Prostate gland (tissue), 2 donors: Measurements from ENCODE around the gene NEIL1. TPM values are rescaled to one million over a fixed set of nuclear protein-coding genes. Genes with fewer than 3 reads are reported as not detected.
"Not testable (repeated sequence)": the region's sequence is repeated elsewhere in the genome, so short reads cannot be mapped to it uniquely, and the experiment has no call there.

Source experiments
- DNase-seq: peaks from one replicate; pipeline ENCODE4 v3.0.0-alpha.2; 2019; ENCODE audit warnings: low spot score
- H3K27ac ChIP-seq, 2 donors: fragments of 200-600 bp; sonication (generic); 2 replicates each; pipeline ENCODE4 v1.5.1; 2017 to 2019
- H3K27me3 ChIP-seq: fragments of 200-600 bp; sonication (generic); replicated peaks from 2 replicates; pipeline ENCODE4 v1.5.1; 2019; ENCODE audit not compliant: insufficient read depth
- H3K36me3 ChIP-seq, 2 donors: fragments of 200-600 bp; sonication (generic); 1 replicate in 1 of 2; 2 replicates in 1 of 2; pipeline versions ENCODE4 v1.5.1 to v1.8.1; 2017 to 2019
- H3K4me1 ChIP-seq: fragments of 200-600 bp; sonication (generic); replicated peaks from 2 replicates; pipeline ENCODE4 v1.5.1; 2019
- H3K4me3 ChIP-seq, 2 donors: fragments of 200-600 bp; sonication (generic); 2 replicates each; pipeline ENCODE4 v1.5.1; 2017 to 2019
- H3K9me3 ChIP-seq: fragments of 200-600 bp; sonication (generic); 2 replicates; pipeline ENCODE4 v1.5.1; 2017
- POLR2A ChIP-seq: fragments of 450-650 bp; IDR thresholded peaks from one replicate; pipeline ENCODE4 v1.6.1; 2016; ENCODE audit warnings: antibody characterized with exemption, mild to moderate bottlenecking
- POLR2AphosphoS5 ChIP-seq: sonication (generic); formaldehyde crosslinking; IDR thresholded peaks from one replicate; pipeline ENCODE4 v1.6.1; 2017; ENCODE audit warnings: antibody characterized with exemption
- WGBS: methylation state at CpG from one replicate; pipeline ENCODE4 v1.1.5; 2018; 5-methylcytosine and 5-hydroxymethylcytosine counted together
- intact Hi-C: fragments of 100-400 bp; cut with DNase I; formaldehyde crosslinking; loops from one replicate; pipeline ENCODE4 v1.14.2; 2022
- microRNA counts, 2 donors: library from miRNA; unstranded; fragments of <30 nt; microRNA quantifications; one replicate each; lab custom pipeline; 2016 to 2017
- microRNA-seq: library from miRNA; unstranded; fragments of <30 nt; microRNA quantifications from one replicate; pipeline ENCODE4, GENCODE V29; 2016
- total RNA-seq, 2 donors: library from RNA; depleted of rRNA; stranded (reverse); fragments of >200 nt; gene quantifications; one replicate each; pipeline ENCODE4 v1.1.0, GENCODE V29; 2016
- TF ChIP-seq, protein P1 (sequence below), 4 experiments: fragments of 200-600 bp in 2 of 4; fragments of 450-650 bp in 2 of 4; sonication (generic) in 2 of 4; IDR thresholded peaks; 1 replicate in 3 of 4; 2 replicates in 1 of 4; pipeline ENCODE4 v1.5.1; 2016 to 2019; ENCODE audit warnings: antibody characterized with exemption in 4 of 4, mild to moderate bottlenecking in 2 of 4, moderate library complexity in 2 of 4

Gene NEIL1
- total RNA-seq, 2 donors from 2014 or later, result 46.0 to 79.5 TPM

DNA sequence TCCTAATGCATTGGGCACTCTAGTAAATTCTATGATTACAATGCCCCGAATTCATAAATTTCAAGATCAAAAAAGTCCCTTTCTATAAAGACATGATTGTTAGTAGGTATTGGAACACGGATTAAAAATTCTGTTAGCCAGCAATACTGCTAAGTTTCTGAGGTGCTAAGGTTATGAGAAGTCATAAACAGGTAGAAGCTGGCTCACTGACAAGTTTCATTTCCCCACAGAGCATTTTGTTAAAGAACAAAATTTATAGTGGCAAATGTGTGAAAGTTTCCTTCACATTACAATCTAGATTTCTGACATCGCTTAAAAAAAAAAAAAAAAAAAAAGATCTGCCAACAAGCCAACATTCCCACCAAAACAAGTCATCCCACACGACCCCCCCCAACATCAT is 33.9 kb downstream of the NEIL1 start:
- WGBS, result 73% methylated on average over 4 of the region's 4 CpGs
- peaks cover 7 to 11% of the 10 kb centered on the region in 2 donors for H3K36me3 ChIP-seq

GRCh38 chr15:75383986-75384385 is 37.1 kb downstream of the NEIL1 start:
- H3K36me3 ChIP-seq, result peaks cover 7 to 17% of the 10 kb centered on the region in 2 donors
- H3K27me3 ChIP-seq, DNase-seq, H3K27ac ChIP-seq, H3K4me3 ChIP-seq, intact Hi-C loops, H3K4me1 ChIP-seq, H3K9me3 ChIP-seq: not testable (repeated sequence)
- 81% methylated on average over 5 of the region's 5 CpGs for WGBS

More for the DNA sequence above, 33.9 kb downstream of the NEIL1 start:
- Histone ChIP-seq H3K27me3 (no peaks in the 10 kb centered on the region), H3K4me1 (no peaks in the 10 kb centered on the region), H3K9me3 (no peaks in the 10 kb centered on the region), H3K27ac (no peak overlapping the region), H3K4me3 (no peak overlapping the region)
- TF ChIP-seq POLR2AphosphoS5, result no peak
- no peak for TF ChIP-seq POLR2A
- TF ChIP-seq, protein P1, sequence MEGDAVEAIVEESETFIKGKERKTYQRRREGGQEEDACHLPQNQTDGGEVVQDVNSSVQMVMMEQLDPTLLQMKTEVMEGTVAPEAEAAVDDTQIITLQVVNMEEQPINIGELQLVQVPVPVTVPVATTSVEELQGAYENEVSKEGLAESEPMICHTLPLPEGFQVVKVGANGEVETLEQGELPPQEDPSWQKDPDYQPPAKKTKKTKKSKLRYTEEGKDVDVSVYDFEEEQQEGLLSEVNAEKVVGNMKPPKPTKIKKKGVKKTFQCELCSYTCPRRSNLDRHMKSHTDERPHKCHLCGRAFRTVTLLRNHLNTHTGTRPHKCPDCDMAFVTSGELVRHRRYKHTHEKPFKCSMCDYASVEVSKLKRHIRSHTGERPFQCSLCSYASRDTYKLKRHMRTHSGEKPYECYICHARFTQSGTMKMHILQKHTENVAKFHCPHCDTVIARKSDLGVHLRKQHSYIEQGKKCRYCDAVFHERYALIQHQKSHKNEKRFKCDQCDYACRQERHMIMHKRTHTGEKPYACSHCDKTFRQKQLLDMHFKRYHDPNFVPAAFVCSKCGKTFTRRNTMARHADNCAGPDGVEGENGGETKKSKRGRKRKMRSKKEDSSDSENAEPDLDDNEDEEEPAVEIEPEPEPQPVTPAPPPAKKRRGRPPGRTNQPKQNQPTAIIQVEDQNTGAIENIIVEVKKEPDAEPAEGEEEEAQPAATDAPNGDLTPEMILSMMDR (IDR thresholded peaks at IDR 0.05), result no peak
- DNase-seq, result no peak
- intact Hi-C loops, result no loop called here

DNA sequence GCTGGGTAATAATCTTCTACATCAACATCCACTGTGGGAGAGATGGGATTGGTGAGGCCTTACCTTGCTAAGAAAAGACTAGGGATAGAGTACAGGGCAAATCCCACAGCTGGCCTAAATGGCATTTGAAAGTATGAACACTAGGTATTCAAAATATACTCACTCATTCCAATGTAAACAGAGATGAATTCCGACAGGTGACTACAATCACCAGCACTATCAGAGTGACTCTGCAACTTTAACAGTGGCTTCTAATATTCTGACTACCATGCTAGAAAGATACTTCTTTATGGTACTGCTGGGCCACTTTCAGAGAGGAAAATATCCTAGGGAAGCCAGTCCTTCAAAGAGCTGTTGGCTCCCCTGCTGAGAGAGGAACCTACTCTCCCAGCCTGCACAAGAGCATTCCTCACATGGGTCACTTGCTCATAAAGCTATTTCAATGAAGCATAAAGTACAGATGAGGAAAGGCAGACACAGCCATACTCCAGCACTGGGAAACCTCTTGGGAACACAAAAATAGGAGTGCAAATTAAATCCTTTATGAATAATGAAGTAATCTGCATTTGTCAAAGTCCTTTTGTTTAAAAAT is 43.0 kb downstream of the NEIL1 start:
- no peak for DNase-seq
- no peaks in the 10 kb centered on the region for H3K27me3 ChIP-seq
- H3K9me3 ChIP-seq, result no peaks in the 10 kb centered on the region
- H3K36me3 ChIP-seq, result peaks cover 0 to 14% of the 10 kb centered on the region in 2 donors
- TF ChIP-seq, protein P1 (IDR thresholded peaks at IDR 0.05), result no peak
- intact Hi-C loops, result no loop called here
- no peak overlapping the region for H3K4me3 ChIP-seq
- no peak overlapping the region for H3K27ac ChIP-seq
- no peaks in the 10 kb centered on the region for H3K4me1 ChIP-seq
- 62% methylated on average over 1 of the region's 1 CpG for WGBS

DNA sequence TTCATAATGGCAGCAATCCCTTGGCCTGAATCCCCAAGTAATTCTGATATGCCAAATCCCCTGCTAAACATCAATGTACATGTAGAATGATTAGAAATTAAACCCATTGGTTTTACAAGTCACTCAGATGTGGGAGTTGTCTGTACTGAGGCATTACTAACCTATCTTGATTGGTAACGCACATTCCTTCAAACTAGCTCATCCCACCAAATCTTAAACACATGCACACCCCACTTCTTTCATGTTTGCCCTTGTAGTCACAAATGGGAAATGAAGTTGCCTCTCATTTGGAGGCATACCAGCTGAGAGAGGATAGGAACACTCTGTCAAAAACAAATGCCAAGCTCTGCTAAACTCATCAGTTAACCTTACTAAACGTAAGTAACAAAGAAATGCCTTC is 50.7 kb downstream of the NEIL1 start:
- DNase-seq, result no peak
- Histone ChIP-seq H3K9me3 (no peaks in the 10 kb centered on the region), H3K4me1 (no peaks in the 10 kb centered on the region), H3K27me3 (no peaks in the 10 kb centered on the region), H3K27ac (no peak overlapping the region), H3K4me3 (no peak overlapping the region), H3K36me3 (no peaks in the 10 kb centered on the region)
- intact Hi-C loops, result no loop called here
- TF ChIP-seq POLR2AphosphoS5 (no peak), POLR2A (no peak)
- TF ChIP-seq, protein P1 (IDR thresholded peaks at IDR 0.05), result no peak
- 91% methylated on average over 2 of the region's 2 CpGs for WGBS

- TF ChIP-seq POLR2A, result no peak
- no peak for TF ChIP-seq POLR2AphosphoS5
- TF ChIP-seq, protein P1 (IDR thresholded peaks at IDR 0.05), result no peak
- intact Hi-C loops, result no loop called here
- no peak for DNase-seq
- H3K36me3 ChIP-seq, result peaks cover 0 to 7% of the 10 kb centered on the region in 2 donors
- H3K27me3 ChIP-seq, result no peaks in the 10 kb centered on the region
- 64% methylated on average over 2 of the region's 2 CpGs for WGBS
- H3K4me1 ChIP-seq, result no peaks in the 10 kb centered on the region
- no peaks in the 10 kb centered on the region for H3K9me3 ChIP-seq
- no peak overlapping the region for H3K4me3 ChIP-seq
- H3K27ac ChIP-seq, result no peak overlapping the region
Measured at GRCh38 chr15:75403892-75404291, 57.1 kb downstream of the NEIL1 start.

MicroRNAs within 50 kb of the gene (microRNA counts, 767-probe panel; counts per million panel counts)
- 1,352 to 2,290 counts per million in 2 donors for microRNA hsa-miR-631 (lab: Ali Mortazavi, UCI)

Small RNA genes lying within 50 kb of the gene (microRNA-seq; reads per million reads assigned to microRNA genes)
- not detected for gene MIR631

Other genes with a start within 250 kb of the NEIL1 start
- gene C15orf39, start 145.2 kb upstream of the NEIL1 start, total RNA-seq, result 10 to 100 TPM; 17.9 to 96.3 TPM
- gene GOLGA6C, start 88.7 kb upstream of the NEIL1 start, total RNA-seq, result 1 to 10 TPM in 1 of 2 donors, not detected in 1; 1.5 TPM
- not detected for gene GOLGA6D, start 64.2 kb upstream of the NEIL1 start, total RNA-seq
- 100 to 1,000 TPM; 100 to 116 TPM for gene COMMD4, start 11.0 kb upstream of the NEIL1 start, total RNA-seq
- gene MAN2C1, start 21.6 kb downstream of the NEIL1 start, total RNA-seq, result 100 to 1,000 TPM; 184 to 238 TPM
- gene SIN3A, start 104.7 kb downstream of the NEIL1 start, total RNA-seq, result 10 to 100 TPM; 51.0 to 98.6 TPM
- 10 to 100 TPM; 19.3 to 22.3 TPM for gene PTPN9, start 232.3 kb downstream of the NEIL1 start, total RNA-seq